HG02884 (cell line): ENCODE results near the gene SPDYE16.
"Not testable (repeated sequence)": the region's sequence is repeated elsewhere in the genome, so short reads cannot be mapped to it uniquely, and the experiment has no call there.

Source experiments
- ATAC-seq: cut with Tn5 transposase; IDR thresholded peaks from one replicate; pipeline ENCODE4 v1.9.1; 2021; ENCODE audit warnings: mild to moderate bottlenecking, moderate library complexity; ENCODE audit not compliant: unreplicated experiment

The SPDYE16 gene, protein sequence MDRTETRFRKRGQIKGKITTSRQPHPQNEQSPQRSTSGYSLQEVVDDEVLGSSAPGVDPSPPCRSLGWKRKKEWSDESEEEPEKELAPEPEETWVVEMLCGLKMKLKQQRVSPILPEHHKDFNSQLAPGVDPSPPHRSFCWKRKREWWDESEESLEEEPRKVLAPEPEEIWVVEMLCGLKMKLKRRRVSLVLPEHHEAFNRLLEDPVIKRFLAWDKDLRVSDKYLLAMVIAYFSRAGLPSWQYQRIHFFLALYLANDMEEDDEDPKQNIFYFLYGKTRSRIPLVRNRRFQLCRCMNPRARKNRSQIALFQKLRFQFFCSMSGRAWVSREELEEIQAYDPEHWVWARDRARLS

DNA sequence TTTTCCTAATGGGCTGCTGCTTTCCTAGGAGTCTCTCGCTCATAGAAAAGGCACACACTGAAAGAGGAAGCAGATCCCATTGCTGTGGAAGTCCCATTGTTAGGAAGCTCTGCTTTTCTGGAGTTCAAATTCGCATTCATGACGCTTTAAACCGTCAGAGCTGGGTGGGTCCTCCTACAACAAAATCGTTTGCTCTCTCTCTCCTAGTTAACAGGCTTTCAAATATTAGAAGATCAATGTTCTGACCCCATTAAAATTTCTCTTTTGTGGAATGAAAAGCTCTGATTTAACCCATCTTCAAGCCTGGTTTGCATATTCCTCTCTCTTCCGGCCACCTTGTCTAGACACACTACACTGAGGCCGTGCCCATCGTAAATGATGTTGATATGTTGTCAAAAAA lies at the start of gene SPDYE16:
TSS of gene SPDYE16 (minus strand) at position 101 of the 400 bp plus-strand sequence. CDS start 1,838 bp downstream, outside the sequence.
- not testable (repeated sequence) for ATAC-seq

DNA sequence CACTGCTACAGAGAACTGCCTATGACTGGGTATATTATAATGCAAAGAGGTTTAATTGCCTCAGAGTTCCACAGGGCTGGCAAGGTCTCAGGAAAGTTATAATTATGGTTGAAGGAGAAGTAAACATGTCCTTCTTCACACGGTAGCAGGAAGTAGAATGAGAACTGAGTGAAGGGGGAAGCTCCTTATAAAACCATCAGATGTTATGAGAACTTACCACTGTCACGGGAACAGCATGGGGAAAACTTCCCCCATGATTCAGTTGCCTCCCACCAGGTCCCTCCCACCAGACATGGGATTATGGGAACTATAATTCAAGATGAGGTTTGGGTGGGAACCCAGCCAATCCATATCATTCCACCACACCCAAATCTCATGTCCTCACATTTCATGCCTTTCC lies 49.6 kb upstream of the SPDYE16 start:
- not testable (repeated sequence) for ATAC-seq

DNA sequence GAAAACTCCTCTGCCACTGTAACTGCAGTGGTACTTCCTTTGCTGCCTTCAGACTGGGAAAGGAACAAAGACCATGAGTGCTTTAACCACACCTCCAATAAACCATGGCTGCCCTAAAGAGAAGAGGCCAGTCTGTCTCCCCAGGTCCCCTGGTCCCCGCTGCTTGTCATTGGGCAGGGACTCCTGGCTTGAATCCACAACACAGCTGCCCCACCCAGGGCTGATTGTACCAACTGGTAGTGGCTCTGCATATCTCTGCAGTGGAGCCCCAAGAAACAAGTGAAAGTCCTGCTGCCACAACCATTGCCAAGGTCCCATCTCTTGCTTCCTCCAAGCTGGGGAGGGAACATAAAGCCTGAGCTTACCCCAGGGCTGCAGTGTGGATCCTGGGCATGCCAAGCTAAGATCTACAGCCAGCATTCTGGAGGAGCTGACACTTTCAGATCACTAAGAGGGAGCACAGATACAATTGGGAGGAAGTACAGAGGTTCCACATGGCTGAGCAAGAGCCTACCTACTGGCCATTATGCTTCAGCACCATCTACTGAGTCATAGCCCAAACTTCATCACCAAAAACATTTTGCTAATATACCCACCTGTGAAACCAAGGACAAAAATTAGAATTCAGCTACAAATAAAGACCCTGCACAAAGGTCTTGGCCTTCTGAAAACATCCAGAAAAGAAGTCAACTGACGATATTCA lies 48.7 kb upstream of the SPDYE16 start:
- ATAC-seq = peak; percentile 82

DNA sequence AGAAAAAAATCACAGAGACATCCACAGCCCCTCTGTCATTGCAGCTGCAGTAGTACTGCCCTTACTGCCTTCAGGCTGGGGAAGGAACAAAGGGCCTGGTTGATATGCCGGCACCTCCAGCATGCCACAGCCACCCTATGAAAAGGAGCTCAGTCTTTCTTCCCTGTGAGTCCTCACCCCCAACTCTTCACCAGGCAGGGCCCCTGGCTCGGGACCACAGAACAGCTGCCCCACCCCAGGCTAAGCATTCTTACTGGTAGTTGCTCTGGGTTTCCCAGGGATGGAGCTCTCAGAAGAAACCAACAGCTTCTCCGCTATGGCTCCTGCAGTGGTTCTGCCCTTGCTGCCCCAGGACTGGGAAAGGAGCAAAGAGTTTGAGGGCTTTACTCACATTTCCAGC lies 47.9 kb upstream of the SPDYE16 start:
- not testable (repeated sequence) for ATAC-seq

DNA sequence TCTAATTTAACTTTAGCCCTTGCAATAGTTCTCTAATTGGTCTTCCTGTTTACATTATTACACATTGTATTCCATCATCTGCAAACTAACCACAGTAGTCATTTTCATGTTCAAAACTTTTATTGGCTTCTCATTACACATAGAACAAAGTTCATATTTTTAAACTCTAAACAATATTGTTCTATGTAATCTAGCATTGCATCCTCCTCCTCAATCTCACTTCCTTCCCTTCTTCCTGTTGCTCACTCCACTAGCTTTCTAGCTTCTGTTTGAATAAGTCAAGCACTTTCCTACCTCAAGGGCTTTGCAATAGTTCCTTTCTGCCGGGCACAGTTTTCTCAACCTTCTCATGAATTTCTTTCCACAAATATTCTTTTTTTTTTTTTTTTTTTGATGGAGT lies 45.5 kb upstream of the SPDYE16 start:
- not testable (repeated sequence) for ATAC-seq

DNA sequence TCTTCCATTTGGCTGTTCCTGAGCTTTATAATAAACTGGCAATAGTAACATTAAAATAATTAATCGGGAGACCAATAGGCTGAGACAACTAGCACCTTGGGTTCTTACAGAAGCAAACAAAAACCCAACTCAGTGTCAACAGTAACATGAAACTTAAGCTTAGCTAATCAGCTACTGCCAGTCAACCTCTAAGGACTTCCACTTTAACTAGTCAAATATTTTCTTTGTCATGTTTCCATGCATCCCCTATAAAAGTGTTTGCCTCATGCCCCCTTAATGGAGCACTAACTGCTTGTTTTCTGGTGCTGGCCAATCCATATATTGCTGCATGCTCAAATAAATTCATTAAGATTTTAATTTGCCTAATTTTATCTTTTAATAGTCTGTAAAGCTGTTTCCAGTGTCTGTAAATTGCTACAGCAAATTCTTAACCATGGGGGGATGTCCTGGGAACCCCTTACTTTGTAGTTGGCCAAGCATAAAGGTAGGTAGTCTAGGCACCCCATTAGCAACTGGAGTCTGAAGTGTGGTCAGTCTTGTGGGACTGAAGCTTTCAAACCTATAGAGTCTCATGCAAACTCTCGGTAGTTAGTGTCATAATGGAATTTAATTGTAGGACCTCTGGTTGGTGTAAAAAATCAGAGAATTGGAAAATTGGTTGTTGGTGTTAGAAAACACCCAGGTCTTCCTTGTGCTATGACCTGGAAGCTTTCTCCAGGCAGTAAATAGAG lies 43.7 kb upstream of the SPDYE16 start:
- not testable (repeated sequence) for ATAC-seq

DNA sequence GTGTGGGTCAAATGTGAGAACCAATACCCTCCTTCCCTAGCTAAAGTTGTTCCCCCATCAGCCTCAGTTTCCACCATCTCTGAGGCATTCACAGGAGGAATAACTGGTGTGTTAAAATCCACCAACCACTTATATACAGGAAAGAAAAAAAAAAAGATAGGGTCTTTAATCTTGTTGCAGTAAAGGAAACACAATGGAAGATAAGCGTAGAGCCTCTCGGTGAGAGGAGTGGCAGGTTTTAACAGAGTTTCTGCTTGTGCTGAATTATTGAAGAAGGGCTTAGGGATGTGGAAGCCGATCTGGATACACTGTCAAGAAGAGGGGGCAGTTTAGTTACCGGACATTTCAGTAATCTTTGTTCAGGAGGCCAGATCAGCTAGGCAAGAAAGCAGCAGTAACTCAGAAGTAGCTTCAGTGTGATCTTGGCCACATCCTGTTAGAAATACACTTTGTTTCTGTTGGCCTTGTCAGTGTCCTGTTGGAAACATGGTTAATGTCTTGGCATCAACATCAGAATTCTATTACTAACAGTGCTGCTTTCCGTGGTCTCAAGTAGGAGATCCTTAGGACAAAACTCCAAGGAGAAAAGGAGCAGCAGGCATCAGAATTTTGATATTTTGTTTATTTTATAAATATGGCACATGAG lies 40.7 kb upstream of the SPDYE16 start:
- not testable (repeated sequence) for ATAC-seq

DNA sequence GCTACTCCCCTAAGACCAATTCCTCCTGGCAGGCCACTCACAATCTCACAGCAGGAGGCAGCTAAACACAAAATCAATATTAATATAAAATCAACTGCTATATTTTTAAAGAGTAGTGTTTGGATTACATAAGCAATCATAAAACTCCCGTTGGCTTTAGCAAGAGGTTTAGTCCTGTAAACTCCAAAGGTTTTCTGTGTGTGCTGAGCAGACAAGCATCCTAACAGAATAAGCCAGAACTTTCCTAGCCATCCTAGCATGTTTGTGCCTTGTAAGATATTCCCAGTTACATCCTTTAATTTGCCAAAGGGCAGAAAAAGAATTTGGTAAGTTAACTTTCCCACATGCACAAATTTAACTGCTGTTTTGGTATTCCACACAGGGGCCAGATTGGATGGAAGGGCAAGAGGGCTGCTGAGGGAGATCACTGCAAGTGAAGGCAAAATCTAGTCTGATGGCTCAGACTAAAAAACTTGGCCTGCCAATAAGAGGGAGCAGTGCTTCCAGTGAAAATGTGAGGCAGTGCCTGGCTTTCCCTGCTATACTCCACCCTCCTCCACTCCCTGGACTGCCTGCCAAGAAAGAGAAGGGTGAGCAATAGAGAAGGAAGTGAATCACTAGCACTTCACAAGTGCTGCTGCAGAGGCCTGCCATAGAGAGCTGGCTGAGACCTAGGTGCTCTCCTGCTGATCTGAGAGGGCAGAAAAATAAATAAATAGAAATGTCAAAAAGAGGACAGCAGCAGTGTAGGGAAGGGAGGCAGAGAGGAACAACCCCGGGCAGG lies 39.9 kb upstream of the SPDYE16 start:
- not testable (repeated sequence) for ATAC-seq

DNA sequence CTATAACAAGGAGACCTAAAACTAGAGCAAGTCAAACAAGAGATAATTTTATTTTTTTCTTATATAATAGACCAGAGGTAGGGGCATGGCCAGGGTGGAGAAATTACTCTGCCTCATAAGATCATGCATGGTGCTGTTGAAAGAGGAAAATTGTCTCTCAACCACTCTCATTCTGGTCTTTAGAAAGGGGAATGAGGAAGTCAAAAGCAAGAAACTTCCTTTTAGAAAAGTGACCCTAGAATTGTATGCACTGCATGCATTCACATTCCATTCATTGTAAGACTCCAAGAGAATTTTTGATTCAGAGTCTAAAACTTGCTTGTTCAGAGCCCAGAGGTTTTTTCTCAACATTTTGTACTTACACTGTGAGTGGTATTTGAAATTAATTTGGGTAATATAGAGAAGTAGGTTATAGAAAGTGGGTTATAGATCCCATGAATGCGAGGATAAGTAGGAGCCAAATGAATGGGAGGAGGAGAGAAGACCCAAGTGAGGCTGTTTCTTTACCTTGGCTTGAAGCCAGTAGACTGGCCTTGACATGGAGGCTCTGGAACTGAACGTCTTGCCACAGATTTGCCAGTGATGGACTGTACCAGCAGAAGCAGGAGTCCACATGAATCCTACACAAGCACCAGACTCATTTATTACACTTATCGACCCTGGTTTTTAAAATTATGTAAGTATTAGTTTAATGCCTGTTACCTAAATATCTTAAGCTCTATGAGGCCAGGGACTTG lies 33.0 kb upstream of the SPDYE16 start:
- not testable (repeated sequence) for ATAC-seq

DNA sequence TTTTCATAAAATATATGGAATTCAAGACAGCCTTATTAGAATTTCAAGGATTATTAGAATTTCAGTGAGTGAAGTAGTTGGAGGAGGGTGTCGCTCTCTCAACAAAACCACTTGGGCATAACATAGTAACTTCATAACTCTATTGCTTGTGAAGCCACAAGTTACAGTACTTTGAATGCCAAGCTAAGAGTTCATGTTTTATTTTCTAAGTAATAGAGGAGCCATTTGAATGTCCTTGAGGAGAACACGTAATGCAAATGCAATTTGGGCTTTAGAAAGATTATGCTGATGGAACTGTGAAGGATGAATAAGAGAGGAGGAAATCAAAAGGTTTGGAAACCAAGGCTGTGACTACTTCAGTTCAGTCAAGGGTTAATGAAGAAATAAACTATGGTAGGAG lies 32.3 kb upstream of the SPDYE16 start:
- ATAC-seq = not testable (repeated sequence)

DNA sequence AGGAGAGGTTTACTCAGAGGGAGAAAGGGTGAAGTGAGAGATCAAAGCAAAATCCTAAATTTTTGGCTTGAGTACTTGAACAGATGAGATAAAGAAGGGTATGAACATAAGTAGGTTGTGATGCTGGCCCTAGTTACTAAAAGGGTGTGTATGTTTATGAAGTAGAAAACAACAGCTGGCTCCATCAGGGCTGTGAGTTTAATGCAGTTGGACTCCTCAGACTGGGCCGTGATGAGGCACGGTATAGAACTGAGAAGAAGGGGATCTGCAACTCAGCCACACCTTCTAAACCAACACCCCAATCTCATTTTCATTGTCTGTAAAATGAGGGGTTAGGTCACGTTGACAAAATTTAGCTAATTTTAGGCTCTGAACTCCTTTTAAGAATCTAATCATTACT lies 29.2 kb upstream of the SPDYE16 start:
- not testable (repeated sequence) for ATAC-seq

DNA sequence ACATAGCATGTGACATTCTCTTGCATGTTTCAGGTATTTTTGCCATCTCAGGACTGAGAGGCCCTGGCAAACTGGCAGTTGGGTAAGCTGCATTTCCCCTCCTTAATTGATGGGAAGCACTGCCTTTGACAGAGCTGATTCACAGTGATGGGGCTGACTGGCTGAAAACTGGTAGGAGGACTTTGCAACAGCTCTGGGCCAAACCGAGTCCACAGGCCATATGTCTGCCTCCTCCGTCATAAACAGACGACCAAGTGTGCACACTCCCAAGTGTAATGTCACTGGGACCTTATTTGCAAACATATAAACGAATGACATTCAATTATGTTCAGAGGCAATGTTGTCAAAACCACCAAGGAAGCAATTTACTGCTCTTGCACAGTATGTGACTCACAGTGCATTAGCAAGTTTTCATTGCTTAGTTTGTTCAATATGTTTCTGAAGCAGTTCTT lies 27.3 kb upstream of the SPDYE16 start:
- ATAC-seq = not testable (repeated sequence)

DNA sequence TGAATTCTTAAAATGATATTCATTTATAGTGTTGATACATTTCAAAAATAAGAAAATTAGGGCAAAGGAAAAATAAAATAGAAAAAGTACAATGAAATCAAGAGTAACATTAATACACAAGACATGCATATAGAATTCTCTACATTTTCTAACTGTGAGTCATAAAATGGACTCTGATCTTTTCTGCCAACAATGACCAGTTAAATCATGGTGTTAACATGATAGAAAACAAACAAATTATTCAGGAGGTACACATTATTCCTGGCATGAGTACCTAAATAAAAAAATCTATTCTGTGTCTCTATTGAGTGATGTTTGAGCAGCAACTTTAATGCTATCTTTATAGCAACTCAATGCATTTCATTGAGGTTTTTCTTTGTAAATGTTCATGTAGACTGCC lies 25.6 kb upstream of the SPDYE16 start:
- not testable (repeated sequence) for ATAC-seq

DNA sequence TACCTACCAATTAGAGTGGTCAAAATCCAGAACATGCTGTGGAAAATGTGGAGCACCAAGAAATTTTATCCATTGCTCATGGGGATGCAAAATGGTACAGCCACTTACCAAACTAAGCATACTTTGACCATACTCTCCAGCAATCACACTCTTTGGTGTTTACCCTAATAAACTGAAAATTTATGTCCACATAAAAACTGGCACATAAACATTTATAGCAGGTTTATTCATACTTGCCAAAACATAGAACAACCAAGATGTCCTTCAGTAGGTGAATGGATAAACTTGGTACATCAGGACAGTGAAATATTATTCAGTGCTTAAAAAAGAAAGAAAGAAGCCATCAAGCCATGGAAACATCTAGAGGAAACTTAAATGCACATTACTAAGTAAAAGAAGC lies 24.7 kb upstream of the SPDYE16 start:
- ATAC-seq = not testable (repeated sequence)

DNA sequence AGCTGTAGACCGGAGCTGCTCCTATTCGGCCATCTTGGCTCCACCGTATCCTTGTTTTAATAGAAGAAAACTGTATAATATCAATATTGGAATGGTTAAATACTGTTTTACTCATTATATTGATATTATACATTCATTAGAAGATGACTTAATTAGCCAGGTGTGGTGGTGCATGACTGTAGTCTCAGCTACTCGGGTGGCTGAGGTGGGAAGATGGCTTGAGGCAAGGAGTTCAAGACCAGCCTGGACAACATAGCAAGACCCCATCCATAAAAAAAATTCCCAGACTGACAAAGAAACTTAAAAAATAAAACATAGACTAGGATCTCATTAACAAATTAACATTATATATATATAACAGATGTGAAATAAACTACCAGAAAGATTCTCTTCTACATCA lies 24.2 kb upstream of the SPDYE16 start:
- not testable (repeated sequence) for ATAC-seq

DNA sequence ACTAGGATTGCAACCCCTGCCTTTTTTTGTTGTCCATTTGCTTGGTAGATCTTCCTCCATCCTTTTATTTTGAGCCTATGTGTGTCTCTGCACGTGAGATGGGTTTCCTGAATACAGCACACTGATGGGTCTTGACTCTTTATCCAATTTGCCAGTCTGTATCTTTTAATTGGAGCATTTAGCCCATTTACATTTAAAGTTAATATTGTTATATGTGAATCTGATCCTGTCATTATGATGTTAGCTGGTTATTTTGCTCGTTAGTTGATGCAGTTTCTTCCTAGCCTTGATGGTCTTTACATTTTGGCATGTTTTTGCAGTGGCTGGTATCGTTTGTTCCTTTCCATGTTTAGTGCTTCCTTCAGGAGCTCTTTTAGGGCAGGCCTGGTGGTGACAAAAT lies 21.9 kb upstream of the SPDYE16 start:
- ATAC-seq = not testable (repeated sequence)

DNA sequence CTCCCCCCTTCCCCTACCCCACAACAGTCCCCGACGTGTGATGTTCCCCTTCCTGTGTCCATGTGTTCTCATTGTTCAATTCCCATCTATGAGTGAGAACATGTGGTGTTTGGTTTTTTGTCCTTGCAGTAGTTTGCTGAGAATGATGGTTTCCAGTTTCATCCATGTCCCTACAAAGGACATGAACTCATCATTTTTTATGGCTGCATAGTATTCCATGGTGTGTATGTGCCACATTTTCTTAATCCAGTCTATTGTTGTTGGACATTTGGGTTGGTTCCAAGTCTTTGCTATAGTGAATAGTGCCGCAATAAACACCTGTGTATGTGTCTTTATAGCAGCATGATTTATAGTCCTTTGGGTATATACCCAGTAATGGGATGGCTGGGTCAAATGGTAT lies 18.2 kb upstream of the SPDYE16 start:
- ATAC-seq = not testable (repeated sequence)

DNA sequence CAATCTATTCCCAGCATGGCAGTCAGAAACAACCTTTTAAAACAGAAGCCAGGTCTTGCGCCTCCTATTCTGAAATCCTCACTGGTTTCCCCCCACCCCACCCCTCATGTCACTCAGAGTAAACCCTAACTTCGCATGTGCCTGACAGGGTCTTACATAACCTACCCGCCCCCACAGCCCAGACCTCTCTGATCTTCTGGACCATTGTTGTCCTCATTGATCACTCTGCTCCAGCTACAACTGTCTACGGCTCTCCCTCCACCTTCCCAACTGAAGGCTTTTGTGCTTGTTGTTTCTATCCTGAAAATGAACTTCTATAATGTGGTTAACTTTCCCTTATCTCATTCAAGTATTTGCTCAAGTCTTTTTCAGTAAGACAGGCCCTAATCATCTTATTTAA lies 17.1 kb upstream of the SPDYE16 start:
- ATAC-seq = not testable (repeated sequence)

DNA sequence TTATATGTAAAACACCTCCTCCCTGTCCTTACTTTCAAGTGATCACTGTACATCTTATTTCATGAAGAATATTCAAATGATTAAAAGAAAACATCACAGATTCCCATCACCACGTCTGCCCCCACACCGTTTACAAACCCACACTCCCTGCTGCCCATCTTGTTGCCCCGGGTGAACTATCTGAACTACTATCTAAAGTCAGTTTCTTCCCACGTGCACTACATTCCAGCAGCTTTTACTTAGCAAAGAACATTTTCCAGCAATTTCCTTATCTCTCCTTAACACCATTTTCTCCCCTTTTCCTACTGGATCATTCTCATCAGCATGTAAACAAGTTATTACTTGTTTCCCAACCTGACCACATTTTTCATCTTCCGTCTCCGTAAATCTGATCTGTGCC lies 16.6 kb upstream of the SPDYE16 start:
- ATAC-seq = not testable (repeated sequence)
